GM18909 (cell line): Measurements from ENCODE around the gene TM4SF4.
"Not testable (repeated sequence)": the region's sequence is repeated elsewhere in the genome, so short reads cannot be mapped to it uniquely, and the experiment has no call there.

ENCODE experiments used
- ATAC-seq: cut with Tn5 transposase; IDR thresholded peaks from one replicate; pipeline ENCODE4 v1.9.1; 2021; ENCODE audit warnings: mild to moderate bottlenecking; ENCODE audit not compliant: unreplicated experiment, poor library complexity

TM4SF4 gene, protein sequence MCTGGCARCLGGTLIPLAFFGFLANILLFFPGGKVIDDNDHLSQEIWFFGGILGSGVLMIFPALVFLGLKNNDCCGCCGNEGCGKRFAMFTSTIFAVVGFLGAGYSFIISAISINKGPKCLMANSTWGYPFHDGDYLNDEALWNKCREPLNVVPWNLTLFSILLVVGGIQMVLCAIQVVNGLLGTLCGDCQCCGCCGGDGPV

DNA sequence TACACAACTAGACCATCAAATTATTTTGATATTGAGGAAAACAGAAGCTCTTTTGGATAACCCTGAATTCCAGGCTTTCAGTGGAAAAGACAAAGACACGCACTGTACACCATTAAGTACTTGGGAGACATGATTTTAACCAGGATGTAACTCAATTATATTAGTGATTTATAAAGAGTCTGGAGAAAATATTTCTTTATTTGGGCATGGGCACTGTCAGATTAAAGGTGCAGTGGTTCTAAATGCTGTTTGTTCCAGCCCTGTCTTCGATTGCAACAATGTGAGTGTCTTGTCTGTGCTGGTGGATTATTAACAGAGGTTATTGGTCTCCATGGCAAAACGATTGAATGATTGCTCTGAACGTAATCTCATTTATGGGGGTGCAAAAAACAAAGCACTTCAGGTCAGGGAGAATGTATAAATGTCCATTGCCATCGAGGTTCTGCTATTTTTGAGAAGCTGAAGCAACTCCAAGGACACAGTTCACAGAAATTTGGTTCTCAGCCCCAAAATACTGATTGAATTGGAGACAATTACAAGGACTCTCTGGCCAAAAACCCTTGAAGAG lies at the start of gene TM4SF4:
Gene TM4SF4, plus strand, starts transcription at position 448 of the 568 bp plus-strand sequence. CDS start 181 bp downstream, outside the sequence.
- ATAC-seq, result no peak

DNA sequence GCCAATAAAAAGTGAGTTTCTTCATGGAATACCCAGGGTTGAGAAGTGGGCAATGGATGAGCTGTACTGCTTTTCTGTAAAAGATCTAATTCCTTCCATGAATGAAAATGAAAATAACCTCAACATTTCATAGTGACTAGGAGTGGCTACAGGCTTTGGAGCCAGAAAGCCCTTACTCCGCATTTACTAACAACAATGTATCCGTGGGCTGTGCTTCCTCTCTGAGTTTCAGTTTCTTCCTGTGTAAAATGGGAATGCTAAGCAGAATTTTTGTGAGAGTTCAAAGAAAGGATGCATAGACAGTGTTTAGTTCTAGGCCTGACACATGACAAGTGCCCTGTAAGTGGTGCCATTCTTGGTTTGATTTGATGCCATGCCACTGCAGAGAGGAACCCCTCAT lies 49.6 kb upstream of the TM4SF4 start:
- ATAC-seq, result no peak

DNA sequence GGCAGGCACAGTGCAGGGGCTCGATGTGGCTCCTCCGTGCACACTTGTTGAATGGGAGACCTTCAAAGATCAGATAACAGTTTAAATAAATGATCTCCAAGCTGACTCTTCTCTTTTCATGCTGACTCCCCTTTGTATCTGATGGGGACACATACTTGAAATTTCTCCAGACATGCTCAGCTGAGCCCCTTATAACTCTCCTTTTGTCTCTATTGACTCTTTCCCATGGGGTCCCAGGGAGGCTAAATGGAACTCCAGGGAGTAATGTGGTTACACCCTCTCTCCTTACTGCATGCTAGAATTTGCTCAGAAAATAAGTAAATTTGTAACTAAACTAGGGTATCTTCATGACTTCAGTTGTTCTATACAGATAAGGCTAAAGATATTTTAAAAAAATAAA lies 48.2 kb upstream of the TM4SF4 start:
- no peak for ATAC-seq

DNA sequence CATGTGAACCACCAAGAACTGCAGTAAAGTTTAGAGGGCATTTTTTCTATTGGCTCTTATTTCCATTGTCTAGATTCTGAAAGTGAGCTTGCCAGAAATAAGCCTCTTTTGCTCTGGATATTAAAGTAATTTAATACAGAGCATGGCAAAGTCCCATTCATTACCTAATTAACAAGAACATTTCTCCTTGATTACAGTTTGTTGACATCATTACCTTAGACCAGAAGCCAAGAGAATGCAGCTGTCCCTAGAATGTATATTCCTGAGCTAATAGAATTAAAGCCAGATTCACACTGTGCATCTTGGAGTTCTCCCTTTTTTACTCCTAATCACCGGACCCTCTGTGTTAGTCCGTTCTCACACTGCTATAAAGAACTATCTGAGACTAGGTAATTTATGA lies 46.4 kb upstream of the TM4SF4 start:
- ATAC-seq, result no peak

DNA sequence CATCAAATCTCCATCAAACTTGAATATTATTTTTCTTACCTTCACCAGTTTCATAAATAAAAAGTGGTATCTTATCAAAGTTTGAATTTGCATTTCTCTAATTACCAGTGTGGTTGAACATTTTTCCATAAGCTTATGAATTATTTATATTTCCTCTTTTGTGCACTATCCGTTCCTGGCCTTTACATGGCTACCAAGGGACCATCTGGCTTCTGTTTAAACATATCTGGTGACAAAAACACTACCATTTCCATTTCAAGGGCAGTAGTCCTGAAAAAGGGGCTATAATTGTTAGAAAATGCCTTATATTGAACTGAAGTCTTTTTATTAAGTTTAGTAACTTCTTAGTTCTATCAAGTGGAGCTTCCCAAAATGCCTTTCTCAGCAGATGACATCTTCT lies 44.3 kb upstream of the TM4SF4 start:
- ATAC-seq, result no peak

DNA sequence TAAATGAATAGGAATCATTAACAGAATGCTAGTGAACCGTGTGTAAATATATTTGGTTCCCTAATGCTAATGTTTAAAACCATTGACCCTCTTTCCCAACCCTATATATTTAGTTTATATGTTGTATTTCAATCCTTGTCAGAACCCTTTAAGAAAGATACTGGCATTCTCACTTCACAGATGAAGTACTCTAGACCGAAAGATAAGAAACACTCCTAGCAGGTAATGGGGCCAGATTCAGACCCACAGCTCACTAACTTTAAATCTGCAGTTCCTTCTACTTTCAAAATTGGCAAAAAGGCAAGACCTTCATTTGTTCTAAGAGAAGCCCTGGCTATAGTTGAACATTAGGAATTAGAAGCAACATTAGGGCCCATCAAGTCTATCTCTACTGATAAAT lies 42.3 kb upstream of the TM4SF4 start:
- ATAC-seq, result no peak

DNA sequence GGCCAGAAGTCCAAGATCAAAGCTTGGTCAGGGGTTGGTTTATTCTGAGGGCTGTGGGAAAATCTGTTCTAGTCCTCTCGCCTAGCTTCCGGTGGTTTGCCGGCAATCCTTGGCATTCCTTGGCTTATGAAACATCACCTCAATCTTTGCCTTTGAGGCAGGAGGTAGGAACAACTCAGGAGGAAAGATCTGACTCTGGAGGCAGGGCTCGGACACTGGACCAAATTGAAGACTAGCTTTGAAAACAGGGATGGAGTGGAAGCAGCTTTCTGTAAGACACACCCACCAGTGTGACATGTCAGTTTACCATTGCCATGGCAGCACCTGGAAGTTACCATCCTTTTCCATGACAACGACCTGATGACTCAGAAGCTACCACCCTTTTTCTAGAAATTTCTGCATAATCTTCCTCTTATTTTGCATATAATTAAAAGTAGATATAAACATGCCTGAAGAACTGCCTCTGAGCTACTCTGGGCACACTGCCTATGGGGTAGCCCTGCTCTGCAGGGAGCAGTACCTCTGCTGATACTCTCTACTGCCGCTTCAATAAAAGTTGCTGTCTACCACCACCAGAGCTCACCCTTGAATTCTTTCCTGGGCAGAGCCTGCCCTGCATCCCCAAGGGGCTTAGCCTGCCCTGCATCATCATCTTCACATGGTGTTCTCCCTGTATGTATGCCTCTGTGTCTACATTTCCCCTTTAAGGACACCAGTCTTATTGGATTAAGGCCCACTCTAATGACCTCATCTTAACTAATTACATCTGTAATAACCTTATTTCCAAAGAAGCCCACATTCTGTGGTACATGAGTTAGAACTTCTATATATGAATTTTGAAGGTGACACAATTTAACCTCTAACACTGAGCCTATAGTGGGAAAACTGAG lies 38.3 kb upstream of the TM4SF4 start:
- no peak for ATAC-seq

DNA sequence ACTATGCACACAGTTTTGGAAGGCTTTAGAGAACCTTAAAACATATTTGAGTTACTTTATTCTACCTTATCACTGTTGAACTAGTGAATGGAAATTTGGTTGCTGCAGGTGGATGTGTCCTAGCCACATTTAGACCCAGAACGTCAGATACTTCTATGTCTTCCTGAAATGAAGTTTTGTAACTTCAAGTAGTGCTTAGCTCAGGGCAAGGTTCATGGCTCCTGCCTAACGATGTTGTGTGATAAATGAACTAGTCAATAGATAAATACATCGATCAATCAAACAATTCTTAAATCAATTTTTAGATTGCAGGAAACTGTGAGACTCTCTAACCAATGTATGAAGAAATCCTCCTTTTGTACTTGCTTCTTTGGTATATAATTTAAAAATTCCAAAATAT lies 37.2 kb upstream of the TM4SF4 start:
- ATAC-seq, result no peak

DNA sequence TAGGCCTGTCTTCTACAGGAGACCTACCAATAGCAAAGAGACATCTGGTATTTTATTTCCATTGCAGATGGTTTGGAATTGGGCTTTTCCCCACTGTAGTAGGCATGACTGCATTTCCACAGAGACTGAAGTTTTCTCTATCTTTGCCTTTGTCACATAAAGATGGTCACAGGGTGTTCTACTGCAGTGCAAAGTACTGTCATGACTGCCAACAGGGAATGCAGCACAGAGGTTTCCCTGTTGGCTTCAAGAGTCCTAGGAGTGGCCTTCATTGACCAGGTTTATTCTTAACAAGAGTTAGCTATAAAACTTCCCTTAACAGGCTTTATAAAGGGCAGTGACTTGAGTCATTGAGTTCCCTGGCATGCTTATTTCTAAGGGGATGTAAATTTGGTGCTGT lies 36.8 kb upstream of the TM4SF4 start:
- no peak for ATAC-seq

DNA sequence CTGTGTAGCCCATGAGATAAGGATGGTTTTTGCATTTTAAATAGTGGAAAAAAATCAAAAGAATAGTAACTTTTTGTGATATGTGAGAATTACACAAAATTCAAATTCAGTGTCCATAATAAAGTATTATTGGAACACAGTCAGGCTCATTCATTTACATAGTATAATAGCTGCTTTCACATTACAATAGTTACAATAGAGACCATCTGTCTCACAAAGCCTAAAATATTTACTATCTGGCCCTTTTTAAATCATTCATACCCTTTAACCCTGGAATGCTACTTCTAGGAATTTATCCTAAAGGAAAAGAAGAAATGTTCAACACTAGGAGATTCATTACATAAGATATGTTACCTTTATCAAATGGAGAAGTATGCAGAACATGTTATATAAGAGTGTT lies 35.5 kb upstream of the TM4SF4 start:
- ATAC-seq, result no peak

DNA sequence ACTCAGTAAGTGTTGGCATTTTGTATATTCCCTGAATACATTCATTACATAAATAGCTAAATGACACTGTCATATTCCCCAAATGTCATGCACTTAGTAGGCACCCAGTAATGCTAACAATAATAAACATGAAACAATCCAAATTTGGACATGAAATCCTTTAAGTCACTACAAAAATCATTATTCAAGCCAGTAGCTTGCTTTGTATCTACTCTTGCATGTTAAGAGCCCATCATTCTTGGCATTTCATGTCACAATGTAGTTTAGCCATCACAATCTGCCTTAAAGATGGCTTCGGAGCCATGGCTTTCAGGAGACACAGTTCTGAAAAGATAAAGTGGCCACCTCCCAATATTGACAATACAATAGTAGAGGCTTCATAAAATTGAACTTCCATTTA lies 32.9 kb upstream of the TM4SF4 start:
- no peak for ATAC-seq

DNA sequence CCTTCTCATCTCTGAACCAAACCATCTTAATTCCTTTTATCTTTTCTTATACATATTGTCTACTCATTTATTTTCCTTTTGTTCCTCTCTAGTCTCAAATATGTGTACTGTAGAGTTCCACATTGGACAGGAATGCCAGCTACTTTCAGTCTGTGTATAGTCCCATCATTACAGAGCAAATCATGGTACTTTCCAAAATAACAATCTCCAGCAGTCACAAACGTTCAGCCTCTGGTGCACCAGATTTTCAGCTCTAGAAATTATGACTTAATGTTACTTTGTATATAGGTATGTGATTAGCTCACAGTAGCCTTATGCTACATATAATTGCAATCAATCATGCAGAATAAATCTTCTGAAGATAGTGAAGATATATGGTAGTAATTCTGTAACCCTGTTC lies 32.5 kb upstream of the TM4SF4 start:
- no peak for ATAC-seq

DNA sequence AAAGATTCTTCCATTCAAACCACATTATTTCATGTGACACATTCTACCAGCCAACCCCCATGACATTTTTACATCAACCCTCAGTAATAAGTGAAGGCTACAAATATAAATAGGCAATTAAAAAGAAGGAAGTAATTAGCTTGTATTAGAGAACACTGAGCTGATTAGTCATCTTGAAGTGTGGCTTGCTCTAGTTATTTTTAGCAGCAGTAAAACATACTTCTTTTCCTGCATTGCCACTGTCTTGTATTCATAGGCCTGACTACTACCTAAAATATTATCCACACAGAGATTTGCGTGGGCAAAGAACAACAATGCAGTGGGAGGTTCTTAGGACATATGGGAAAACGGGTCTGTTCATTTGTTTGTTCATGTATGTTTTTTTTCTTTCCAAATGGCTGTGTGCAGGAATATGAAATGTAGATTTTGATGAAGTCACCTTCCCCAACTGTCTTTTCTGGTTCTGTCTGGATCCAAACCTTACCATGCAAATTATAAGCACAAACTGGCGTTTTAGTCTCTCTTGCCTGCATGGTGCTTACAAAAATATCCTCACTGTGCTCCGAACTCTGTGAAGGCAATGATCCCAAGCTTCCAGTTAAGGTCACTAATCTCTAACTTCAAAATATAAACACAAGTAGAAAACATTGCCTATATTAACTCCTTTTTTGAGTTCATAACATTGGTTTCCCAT lies 31.5 kb upstream of the TM4SF4 start:
- ATAC-seq, result no peak

DNA sequence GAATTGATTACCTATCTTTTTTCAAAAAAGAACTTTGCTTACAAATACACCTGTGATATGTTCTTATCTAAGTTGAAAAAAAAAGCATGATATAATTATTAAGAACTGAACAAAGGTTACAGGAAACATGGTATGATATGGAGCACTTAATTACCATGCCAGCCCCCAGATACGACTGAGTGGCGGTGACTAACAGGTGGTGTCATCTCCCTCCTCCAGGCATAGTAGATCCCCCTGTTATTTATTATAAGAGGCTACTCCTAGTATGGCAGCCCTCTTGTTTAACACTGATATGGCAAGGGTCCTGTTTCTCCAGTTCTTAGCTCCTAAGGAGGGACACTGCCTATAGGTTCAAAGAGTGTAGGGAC lies 31.0 kb upstream of the TM4SF4 start:
- ATAC-seq, result no peak

DNA sequence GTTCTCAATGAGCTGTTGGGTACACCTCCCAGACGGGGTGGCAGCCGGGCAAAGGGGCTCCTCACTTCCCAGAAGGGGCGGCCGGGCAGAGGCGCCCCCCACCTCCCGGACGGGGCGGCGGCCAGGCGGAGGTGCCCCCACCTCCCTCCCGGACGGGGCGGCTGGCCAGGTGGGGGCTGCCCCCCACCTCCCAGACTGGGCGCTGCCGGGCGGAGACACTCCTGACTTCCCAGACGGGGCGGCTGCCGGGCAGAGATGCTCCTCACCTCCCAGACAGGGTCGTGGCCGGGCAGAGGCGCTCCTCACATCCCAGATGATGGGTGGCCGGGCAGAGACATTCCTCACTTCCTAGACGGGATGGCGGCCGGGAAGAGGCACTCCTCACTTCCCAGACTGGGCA lies 29.6 kb upstream of the TM4SF4 start:
- ATAC-seq, result not testable (repeated sequence)

DNA sequence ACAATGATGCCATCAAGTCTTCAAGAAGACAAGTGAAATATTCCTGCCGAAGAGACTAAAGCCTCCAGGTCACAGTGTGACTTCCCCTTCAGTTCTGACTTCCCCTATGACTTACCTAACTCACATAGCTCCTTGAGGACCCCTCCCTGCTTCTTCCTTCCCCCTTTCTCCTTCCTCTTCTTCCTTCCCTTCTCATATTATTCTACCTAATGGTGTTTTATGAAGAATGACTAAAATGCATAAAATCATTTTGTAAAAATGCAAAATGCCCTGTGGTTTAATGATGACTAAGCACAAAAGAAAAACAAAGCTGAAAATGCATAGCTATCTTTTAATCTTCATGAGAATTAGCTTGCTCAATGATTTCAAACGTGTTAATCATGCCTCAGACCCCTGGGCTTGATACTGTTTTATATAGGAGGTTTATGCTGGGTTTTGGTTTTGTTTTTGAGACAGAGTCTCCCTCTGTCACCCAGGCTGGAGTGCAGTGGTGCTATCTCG lies 26.1 kb upstream of the TM4SF4 start:
- no peak for ATAC-seq

DNA sequence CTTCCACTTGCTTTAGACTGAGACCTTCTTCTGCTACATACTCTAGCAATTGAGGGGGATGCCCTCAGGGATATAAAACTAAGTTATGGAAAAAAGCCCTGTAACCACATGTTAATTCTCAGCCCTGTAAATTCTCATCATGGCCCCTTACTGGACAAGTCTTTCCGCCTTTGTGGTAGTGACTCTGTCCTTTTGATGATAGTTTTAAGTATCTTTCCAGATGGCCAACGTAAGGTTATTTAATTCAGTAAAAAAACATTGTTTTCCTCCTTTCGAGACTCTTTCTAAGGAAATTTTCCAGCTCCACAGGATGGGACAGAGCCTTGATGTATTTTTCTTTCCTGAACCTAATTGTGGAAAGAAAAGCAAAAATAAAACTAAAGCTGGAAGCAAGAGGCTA lies 25.3 kb upstream of the TM4SF4 start:
- no peak for ATAC-seq

DNA sequence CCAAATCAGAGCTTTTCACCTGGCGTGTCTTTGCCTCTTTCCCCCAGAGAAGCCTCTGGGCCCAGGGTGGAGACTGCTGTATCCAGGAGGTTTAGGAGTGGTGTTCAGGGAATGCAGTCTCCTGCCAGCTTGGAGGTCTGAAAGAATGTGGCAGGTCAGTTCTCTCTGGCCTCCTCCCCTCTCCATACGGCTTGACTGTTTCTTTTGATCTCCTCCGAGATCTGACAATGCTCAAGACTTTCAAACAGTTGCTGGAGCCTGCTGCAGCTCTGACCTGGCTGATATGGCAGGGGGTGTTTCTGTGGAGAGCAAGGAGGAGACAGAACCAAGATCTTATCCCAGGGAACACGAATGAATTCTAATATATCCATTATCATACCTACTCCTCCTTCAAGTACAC lies 24.7 kb upstream of the TM4SF4 start:
- ATAC-seq, result no peak

DNA sequence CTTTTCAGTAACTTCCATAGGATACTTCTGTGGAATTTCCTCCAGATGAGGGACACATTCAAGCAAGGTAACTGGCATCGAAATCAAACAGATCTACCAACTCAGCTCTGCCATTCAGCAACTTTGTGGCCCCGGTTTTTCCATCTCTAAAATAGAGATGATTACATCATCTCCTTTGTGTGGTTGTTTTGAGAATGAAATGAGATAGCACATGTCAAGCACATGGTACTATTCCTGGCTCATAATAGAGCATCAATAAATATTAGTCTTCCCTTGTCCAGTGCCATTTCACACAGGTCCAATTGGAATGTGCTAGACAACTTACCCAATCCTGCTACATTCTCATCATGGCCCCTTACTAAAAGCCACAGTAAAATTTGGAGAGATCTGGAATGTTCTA lies 24.2 kb upstream of the TM4SF4 start:
- no peak for ATAC-seq

DNA sequence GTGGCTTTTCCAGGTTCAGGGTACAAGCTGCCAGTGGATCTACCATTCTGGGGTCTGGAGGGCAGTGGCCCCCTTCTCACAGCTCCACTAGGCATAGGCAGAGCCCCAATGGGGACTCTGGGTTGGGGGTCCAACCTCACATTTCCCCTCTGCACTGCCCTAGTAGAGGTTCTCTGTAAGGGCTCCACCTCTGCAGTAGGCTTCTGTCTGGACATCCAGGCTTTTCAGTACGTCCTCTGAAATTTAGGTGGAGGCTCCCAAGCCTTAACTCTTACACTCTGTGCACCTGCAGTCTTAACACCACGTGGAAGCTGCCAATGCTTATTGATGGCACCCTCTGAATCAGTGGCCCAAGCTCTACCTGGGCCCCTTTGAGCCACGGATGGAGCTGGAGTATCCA lies 22.5 kb upstream of the TM4SF4 start:
- no peak for ATAC-seq
